DOHH2 (cell line): ENCODE data around the gene CEP78.

Source experiments
- CTCF ChIP-seq: fragments of 200-600 bp; sonication (generic); IDR thresholded peaks from one replicate; pipeline ENCODE4 v1.5.1; 2014; ENCODE audit warnings: antibody characterized with exemption, mild to moderate bottlenecking, low read depth, low read length; ENCODE audit not compliant: poor library complexity, severe bottlenecking
- EZH2phosphoT487 ChIP-seq: fragments of 200-600 bp; sonication (generic); IDR thresholded peaks from 2 replicates; pipeline ENCODE4 v1.6.1; 2017; ENCODE audit warnings: borderline replicate concordance, mild to moderate bottlenecking, antibody characterized with exemption, low read length, moderate library complexity, mixed read lengths

GRCh38 chr9:78249542-78249941 is 13.7 kb downstream of the CEP78 start:
- TF ChIP-seq CTCF, result no peak
- TF ChIP-seq EZH2phosphoT487, result no peak
